ENCODE data around the gene F11R. TPM values are rescaled to one million over a fixed set of nuclear protein-coding genes. Genes with fewer than 3 reads are reported as not detected.

F11R gene
- total RNA-seq, 2 experiments from 2014 or later = 13.5 to 25.0 TPM

- TF ChIP-seq, protein P1, sequence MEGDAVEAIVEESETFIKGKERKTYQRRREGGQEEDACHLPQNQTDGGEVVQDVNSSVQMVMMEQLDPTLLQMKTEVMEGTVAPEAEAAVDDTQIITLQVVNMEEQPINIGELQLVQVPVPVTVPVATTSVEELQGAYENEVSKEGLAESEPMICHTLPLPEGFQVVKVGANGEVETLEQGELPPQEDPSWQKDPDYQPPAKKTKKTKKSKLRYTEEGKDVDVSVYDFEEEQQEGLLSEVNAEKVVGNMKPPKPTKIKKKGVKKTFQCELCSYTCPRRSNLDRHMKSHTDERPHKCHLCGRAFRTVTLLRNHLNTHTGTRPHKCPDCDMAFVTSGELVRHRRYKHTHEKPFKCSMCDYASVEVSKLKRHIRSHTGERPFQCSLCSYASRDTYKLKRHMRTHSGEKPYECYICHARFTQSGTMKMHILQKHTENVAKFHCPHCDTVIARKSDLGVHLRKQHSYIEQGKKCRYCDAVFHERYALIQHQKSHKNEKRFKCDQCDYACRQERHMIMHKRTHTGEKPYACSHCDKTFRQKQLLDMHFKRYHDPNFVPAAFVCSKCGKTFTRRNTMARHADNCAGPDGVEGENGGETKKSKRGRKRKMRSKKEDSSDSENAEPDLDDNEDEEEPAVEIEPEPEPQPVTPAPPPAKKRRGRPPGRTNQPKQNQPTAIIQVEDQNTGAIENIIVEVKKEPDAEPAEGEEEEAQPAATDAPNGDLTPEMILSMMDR (conservative IDR thresholded peaks at IDR 0.05; ENCODE audit: low read length) = no peak
These were observed 35.2 kb downstream of the F11R start for GRCh38 chr1:160985723-160986122.

GRCh38 chr1:160981584-160982411 is 39.2 kb downstream of the F11R start:
- no peaks in the 10 kb centered on the region for H3K79me2 ChIP-seq (ENCODE audit: insufficient read depth, low read depth, low read length)
- TF ChIP-seq, protein P1 (conservative IDR thresholded peaks at IDR 0.05; ENCODE audit: low read length) = no peak
- H3K36me3 ChIP-seq (ENCODE audit: insufficient read depth, low read length) = no peaks in the 10 kb centered on the region
- H2AFZ ChIP-seq (ENCODE audit: low read length) = no peak overlapping the region
- no peak overlapping the region for H3K4me2 ChIP-seq (ENCODE audit: low read length)
- no TSS peak for BruUV-seq (replicated peaks)
- intact Hi-C loops (cut with micrococcal nuclease; ENCODE audit: unreplicated experiment) = no loop called here
- CTCF ChIA-PET (ENCODE audit: unreplicated experiment) = no interaction called here
- no peak overlapping the region for H3K4me3 ChIP-seq (ENCODE audit: low read depth, low read length, poor library complexity, severe bottlenecking)
- POLR2A ChIA-PET = no interaction called here
- no peak for DNase-seq (ENCODE audit: low spot score)
- H3K9me2 ChIP-seq (ENCODE audit: insufficient read depth, low read length) = no peaks in the 10 kb centered on the region
- no peaks in the 10 kb centered on the region for H3K9me3 ChIP-seq (ENCODE audit: low read length)
- H3K27ac ChIP-seq (ENCODE audit: low read depth, low read length, poor library complexity, severe bottlenecking) = no peak overlapping the region
- H4K20me1 ChIP-seq (ENCODE audit: insufficient read depth, low read length) = no peaks in the 10 kb centered on the region
- H3K4me1 ChIP-seq (ENCODE audit: insufficient read depth, low read length, poor library complexity, severe bottlenecking) = no peaks in the 10 kb centered on the region

More at GRCh38 chr1:160985723-160986122, 35.2 kb downstream of the F11R start:
- no TSS peak for BruUV-seq (replicated peaks)
- Histone ChIP-seq H3K4me1 (ENCODE audit: insufficient read depth, low read length, poor library complexity, severe bottlenecking) (peaks cover 2% of the 10 kb centered on the region), H3K9me2 (ENCODE audit: insufficient read depth, low read length) (no peaks in the 10 kb centered on the region), H3K4me2 (ENCODE audit: low read length) (no peak overlapping the region), H3K4me3 (ENCODE audit: low read depth, low read length, poor library complexity, severe bottlenecking) (no peak overlapping the region), H3K9me3 (ENCODE audit: low read length) (no peaks in the 10 kb centered on the region), H3K36me3 (ENCODE audit: insufficient read depth, low read length) (no peaks in the 10 kb centered on the region), H3K79me2 (ENCODE audit: insufficient read depth, low read depth, low read length) (no peaks in the 10 kb centered on the region), H4K20me1 (ENCODE audit: insufficient read depth, low read length) (no peaks in the 10 kb centered on the region), H2AFZ (ENCODE audit: low read length) (no peak overlapping the region), H3K27ac (ENCODE audit: low read depth, low read length, poor library complexity, severe bottlenecking) (no peak overlapping the region)
- POLR2A ChIA-PET = interaction anchor here (0.6 to 0.7 kb wide), 2 partner anchors 10 to 155 kb away, joined by 3 to 4 read pairs; no protein-coding TSS in a partner anchor
- intact Hi-C loops (cut with micrococcal nuclease; ENCODE audit: unreplicated experiment) = no loop called here
- no peak for DNase-seq (ENCODE audit: low spot score)
- CTCF ChIA-PET (ENCODE audit: unreplicated experiment) = no interaction called here

- DNase-seq (ENCODE audit: low spot score) = no peak
- Histone ChIP-seq H3K4me2 (ENCODE audit: low read length) (no peak overlapping the region), H3K4me1 (ENCODE audit: insufficient read depth, low read length, poor library complexity, severe bottlenecking) (no peaks in the 10 kb centered on the region), H4K20me1 (ENCODE audit: insufficient read depth, low read length) (no peaks in the 10 kb centered on the region), H3K4me3 (ENCODE audit: low read depth, low read length, poor library complexity, severe bottlenecking) (no peak overlapping the region), H2AFZ (ENCODE audit: low read length) (no peak overlapping the region), H3K9me3 (ENCODE audit: low read length) (no peaks in the 10 kb centered on the region), H3K27ac (ENCODE audit: low read depth, low read length, poor library complexity, severe bottlenecking) (no peak overlapping the region), H3K36me3 (ENCODE audit: insufficient read depth, low read length) (no peaks in the 10 kb centered on the region), H3K79me2 (ENCODE audit: insufficient read depth, low read depth, low read length) (no peaks in the 10 kb centered on the region), H3K9me2 (ENCODE audit: insufficient read depth, low read length) (no peaks in the 10 kb centered on the region)
- ChIA-PET POLR2A (interaction anchor here (0.6 to 1.0 kb wide), 3 partner anchors 9 to 751 kb away, joined by 3 to 8 read pairs (median 3); no protein-coding TSS in a partner anchor), CTCF (ENCODE audit: unreplicated experiment) (no interaction called here)
- BruUV-seq (replicated peaks) = no TSS peak
- intact Hi-C loops (cut with micrococcal nuclease; ENCODE audit: unreplicated experiment) = no loop called here
- TF ChIP-seq, protein P1 (conservative IDR thresholded peaks at IDR 0.05; ENCODE audit: low read length) = no peak
- no peak for TF ChIP-seq EZH2phosphoT487 (IDR thresholded peaks at IDR 0.05; ENCODE audit: borderline replicate concordance, low read depth, low read length)
These were observed 41.7 kb downstream of the F11R start for GRCh38 chr1:160979286-160979685.

Data from OCI-LY7 (cell line).